CD4-positive, alpha-beta T cell (primary cell): ENCODE data around the gene SETBP1. TPM values are rescaled to one million over a fixed set of nuclear protein-coding genes. Genes with fewer than 3 reads are reported as not detected.

Source experiments
- ATAC-seq: fragments of 200-7000 bp; cut with Tn5 transposase; one replicate; pipeline ENCODE4 v1.10.0; 2022; ENCODE audit warnings: mild to moderate bottlenecking; ENCODE audit not compliant: poor library complexity
- CTCF ChIA-PET: fragments of 350-600 bp; sonication (Branson Sonifier 250); formaldehyde crosslinking; loops from one replicate; lab custom pipeline; 2021; ENCODE audit warnings: antibody characterized with exemption, inconsistent platforms; lab: Charles Lee
- POLR2A ChIA-PET: fragments of 350-600 bp; sonication (Branson Sonifier 250); formaldehyde crosslinking; loops from one replicate; lab custom pipeline; 2021; ENCODE audit warnings: antibody characterized with exemption, inconsistent platforms; lab: Charles Lee
- DNase-seq, 14 experiments: peaks; one replicate each; pipeline ENCODE4 v3.0.0-alpha.2; 2013 to 2020; ENCODE audit warnings: mixed read lengths in 2 of 14
- H3K27ac ChIP-seq, 2 donors: one replicate each; pipeline versions ENCODE4 v1.5.1 to v1.7.0; 2013; ENCODE audit warnings: low read length in 2 of 2, low read depth in 1 of 2, mild to moderate bottlenecking in 1 of 2
- H3K27me3 ChIP-seq, 2 experiments: 1 replicate in 1 of 2; 2 replicates in 1 of 2; pipeline versions ENCODE4 v1.6.1 to v1.7.0; 2013; ENCODE audit warnings: low read length in 2 of 2, control low read depth in 1 of 2, mild to moderate bottlenecking in 1 of 2, moderate library complexity in 1 of 2; ENCODE audit not compliant: insufficient read depth in 2 of 2, control insufficient read depth in 1 of 2
- H3K36me3 ChIP-seq: one replicate; pipeline ENCODE4 v1.6.1; 2013; ENCODE audit warnings: low read length, control low read depth; ENCODE audit not compliant: insufficient read depth
- H3K4me1 ChIP-seq: one replicate; pipeline ENCODE4 v1.6.1; 2013; ENCODE audit warnings: low read length, control low read depth; ENCODE audit not compliant: insufficient read depth
- H3K4me3 ChIP-seq: one replicate; pipeline ENCODE4 v1.5.1; 2013; ENCODE audit warnings: mild to moderate bottlenecking, low read length, moderate library complexity
- H3K9me3 ChIP-seq, 2 experiments: 1 replicate in 1 of 2; 2 replicates in 1 of 2; pipeline versions ENCODE4 v1.6.1 to v1.7.0; 2013; ENCODE audit warnings: low read length in 2 of 2, mild to moderate bottlenecking in 2 of 2, control low read depth in 1 of 2, moderate library complexity in 1 of 2; ENCODE audit not compliant: control insufficient read depth in 1 of 2, insufficient read depth in 1 of 2
- H3K27ac Mint-ChIP-seq: one replicate; pipeline ENCODE4 v1.8.0; 2020; ENCODE audit warnings: mixed read lengths
- H3K27me3 Mint-ChIP-seq: one replicate; pipeline ENCODE4 v1.8.0; 2021; ENCODE audit warnings: mixed read lengths
- H3K36me3 Mint-ChIP-seq: one replicate; pipeline ENCODE4 v1.8.0; 2021; ENCODE audit warnings: low read depth, mixed read lengths
- H3K4me1 Mint-ChIP-seq: one replicate; pipeline ENCODE4 v1.8.0; 2021; ENCODE audit warnings: low read depth, mixed read lengths
- H3K4me3 Mint-ChIP-seq: one replicate; pipeline ENCODE4 v1.8.0; 2020; ENCODE audit warnings: mild to moderate bottlenecking, mixed read lengths
- H3K9me3 Mint-ChIP-seq: one replicate; pipeline ENCODE4 v1.8.0; 2020; ENCODE audit warnings: mixed read lengths
- CTCF ChIP-seq: fragments of 200-600 bp; IDR thresholded peaks from one replicate; pipeline ENCODE4 v1.8.0; 2022; ENCODE audit warnings: antibody characterized with exemption, mild to moderate bottlenecking
- intact Hi-C, 2 experiments: fragments of 100-400 bp; cut with DNase I in 1 of 2; cut with micrococcal nuclease in 1 of 2; formaldehyde crosslinking; loops; one replicate each; pipeline versions ENCODE4 v1.15.1 to v1.9.0; 2023 to 2025; cut with DNase I, micrococcal nuclease
- total RNA-seq, 174 experiments: library from RNA in 2 of 174; stranded (reverse) in 2 of 174; gene quantifications; one replicate each; pipeline ENCODE4 v1.2.3 and lab custom pipeline; 2021 to 2026

SETBP1 gene
- total RNA-seq, 2 experiments from 2014 or later = 0.25 to 0.41 TPM

DNA sequence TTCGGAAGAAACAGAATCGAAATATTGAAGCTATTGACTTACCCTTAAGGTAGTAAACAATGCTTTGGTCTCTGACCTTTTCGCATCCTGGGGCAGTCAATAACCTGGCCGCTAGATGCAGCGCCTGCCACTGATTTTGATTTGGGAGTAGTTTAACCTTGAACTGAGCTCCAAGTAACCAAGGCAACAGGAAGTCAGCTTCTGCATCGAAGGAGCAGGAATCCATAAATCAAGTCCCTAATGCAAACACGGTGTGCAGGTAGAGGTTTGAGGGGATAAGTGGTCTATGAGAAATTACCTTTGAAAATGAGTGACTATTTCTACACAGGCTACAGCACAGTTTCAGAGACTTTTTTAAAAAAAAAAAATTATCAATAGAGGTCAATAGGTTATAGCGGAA, 353.5 kb downstream of the SETBP1 start:
- no peaks in the 10 kb centered on the region for H3K36me3 Mint-ChIP-seq
- no peak for DNase-seq
- H3K27me3 Mint-ChIP-seq = no peaks in the 10 kb centered on the region
- ATAC-seq = no peak
- no peaks in the 10 kb centered on the region for H3K9me3 Mint-ChIP-seq
- no peaks in the 10 kb centered on the region for H3K4me1 Mint-ChIP-seq
- H3K27ac Mint-ChIP-seq = no peak overlapping the region
- H3K27ac ChIP-seq = no peak overlapping the region
- no peaks in the 10 kb centered on the region for H3K4me1 ChIP-seq
- intact Hi-C loops = no loop called here
- no peaks in the 10 kb centered on the region for H3K36me3 ChIP-seq
- no peaks in the 10 kb centered on the region for H3K9me3 ChIP-seq
- H3K4me3 ChIP-seq = no peak overlapping the region
- no peak overlapping the region for H3K4me3 Mint-ChIP-seq
- CTCF ChIA-PET = no interaction called here
- no peak for TF ChIP-seq CTCF
- H3K27me3 ChIP-seq = no peaks in the 10 kb centered on the region
- POLR2A ChIA-PET = no interaction called here

GRCh38 chr18:45037618-45038017, 356.9 kb downstream of the SETBP1 start:
- intact Hi-C loops = no loop called here
- Histone ChIP-seq H3K27ac (no peak overlapping the region), H3K9me3 (no peaks in the 10 kb centered on the region), H3K4me3 (no peak overlapping the region), H3K27me3 (no peaks in the 10 kb centered on the region), H3K36me3 (no peaks in the 10 kb centered on the region), H3K4me1 (no peaks in the 10 kb centered on the region)
- ChIA-PET POLR2A (no interaction called here), CTCF (no interaction called here)
- no peak for TF ChIP-seq CTCF
- Mint-ChIP-seq H3K4me3 (no peak overlapping the region), H3K27ac (no peak overlapping the region), H3K27me3 (no peaks in the 10 kb centered on the region), H3K4me1 (no peaks in the 10 kb centered on the region), H3K9me3 (no peaks in the 10 kb centered on the region), H3K36me3 (no peaks in the 10 kb centered on the region)
- DNase-seq (no peak), ATAC-seq (no peak)

DNA sequence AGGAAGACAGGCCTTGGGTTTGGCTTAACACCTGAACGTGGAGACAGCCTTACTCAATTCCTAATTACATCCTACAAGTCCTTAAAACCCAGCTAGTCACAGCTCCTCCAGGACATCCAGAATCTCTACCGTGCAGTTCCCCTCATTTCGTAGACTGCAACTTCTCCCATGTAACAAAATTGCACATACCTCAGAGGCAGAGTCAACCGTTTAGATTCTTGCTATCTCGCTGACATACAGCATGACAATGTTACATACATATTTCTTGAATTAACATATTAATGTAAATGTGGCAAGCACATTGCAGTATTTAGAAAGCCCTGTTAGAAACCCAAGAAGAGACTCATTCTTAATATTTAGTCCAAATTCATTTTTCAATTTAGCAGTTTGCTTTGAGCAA, 358.7 kb downstream of the SETBP1 start:
- Mint-ChIP-seq H3K4me1 (no peaks in the 10 kb centered on the region), H3K9me3 (no peaks in the 10 kb centered on the region), H3K4me3 (no peak overlapping the region), H3K36me3 (no peaks in the 10 kb centered on the region), H3K27me3 (no peaks in the 10 kb centered on the region), H3K27ac (no peak overlapping the region)
- H3K27ac ChIP-seq = no peak overlapping the region
- ChIA-PET POLR2A (no interaction called here), CTCF (no interaction called here)
- no peak overlapping the region for H3K4me3 ChIP-seq
- H3K9me3 ChIP-seq = no peaks in the 10 kb centered on the region
- H3K36me3 ChIP-seq = no peaks in the 10 kb centered on the region
- H3K27me3 ChIP-seq = no peaks in the 10 kb centered on the region
- DNase-seq = no peak
- intact Hi-C loops = no loop called here
- ATAC-seq = no peak
- no peaks in the 10 kb centered on the region for H3K4me1 ChIP-seq
- TF ChIP-seq CTCF = no peak
